H9 (cell line): ENCODE measurements around the gene SLC9B1. TPM values are rescaled to one million over a fixed set of nuclear protein-coding genes. Genes with fewer than 3 reads are reported as not detected.

Experiments
- DNase-seq: peaks from one replicate; pipeline ENCODE4 v3.0.0-alpha.2; 2017
- H2AFZ ChIP-seq: one replicate; pipeline ENCODE4 v1.6.1; 2013; ENCODE audit warnings: mild to moderate bottlenecking, low read length, control low read depth, moderate library complexity
- H2AK5ac ChIP-seq: 2 replicates; pipeline ENCODE4 v1.6.1; 2013; ENCODE audit warnings: low read length, control low read depth, mixed read lengths; ENCODE audit not compliant: insufficient read length
- H2BK120ac ChIP-seq: one replicate; pipeline ENCODE4 v1.6.1; 2013; ENCODE audit warnings: low read depth, mild to moderate bottlenecking, low read length, control low read depth, inconsistent platforms; ENCODE audit not compliant: poor library complexity, severe bottlenecking
- H2BK12ac ChIP-seq: 2 replicates; pipeline ENCODE4 v1.6.1; 2013; ENCODE audit warnings: low read length, control low read depth, mixed read lengths, low read depth; ENCODE audit not compliant: insufficient read length
- H2BK15ac ChIP-seq: 2 replicates; pipeline ENCODE4 v1.6.1; 2013; ENCODE audit warnings: low read depth, low read length, control low read depth
- H2BK20ac ChIP-seq: one replicate; pipeline ENCODE4 v1.6.1; 2013; ENCODE audit warnings: low read depth, mild to moderate bottlenecking, low read length, control low read depth, inconsistent platforms; ENCODE audit not compliant: poor library complexity, severe bottlenecking
- H2BK5ac ChIP-seq: 2 replicates; pipeline ENCODE4 v1.6.1; 2013; ENCODE audit warnings: low read length, control low read depth, mixed read lengths; ENCODE audit not compliant: insufficient read length
- H3K14ac ChIP-seq: 2 replicates; pipeline ENCODE4 v1.6.1; 2013; ENCODE audit warnings: low read length, control low read depth; ENCODE audit not compliant: insufficient read depth
- H3K18ac ChIP-seq: 2 replicates; pipeline ENCODE4 v1.6.1; 2013; ENCODE audit warnings: low read depth, mild to moderate bottlenecking, mixed read lengths, low read length, control low read depth; ENCODE audit not compliant: insufficient read length
- H3K23ac ChIP-seq: 2 replicates; pipeline ENCODE4 v1.6.1; 2013; ENCODE audit warnings: low read length, control low read depth, mixed read lengths, low read depth; ENCODE audit not compliant: insufficient read length
- H3K23me2 ChIP-seq: 2 replicates; pipeline ENCODE4 v1.6.1; 2013; ENCODE audit warnings: low read depth, mild to moderate bottlenecking, mixed read lengths, low read length, control low read depth; ENCODE audit not compliant: insufficient read length, poor library complexity, severe bottlenecking
- H3K27ac ChIP-seq: 2 replicates; pipeline ENCODE4 v1.5.1; 2013; ENCODE audit warnings: low read length, control low read depth, mixed read lengths, low read depth; ENCODE audit not compliant: insufficient read length
- H3K27me3 ChIP-seq: 2 replicates; pipeline ENCODE4 v1.6.1; 2013; ENCODE audit warnings: low read length, control low read depth, inconsistent platforms; ENCODE audit not compliant: insufficient read depth
- H3K4ac ChIP-seq: 2 replicates; pipeline ENCODE4 v1.6.1; 2013; ENCODE audit warnings: low read depth, mild to moderate bottlenecking, control low read depth, inconsistent platforms, low read length, moderate library complexity
- H3K4me1 ChIP-seq: 2 replicates; pipeline ENCODE4 v1.6.1; 2013; ENCODE audit warnings: low read length, control low read depth, inconsistent platforms; ENCODE audit not compliant: insufficient read depth
- H3K4me2 ChIP-seq: 2 replicates; pipeline ENCODE4 v1.6.1; 2013; ENCODE audit warnings: low read length, control low read depth, mixed read lengths; ENCODE audit not compliant: insufficient read length, insufficient read depth
- H3K56ac ChIP-seq: 2 replicates; pipeline ENCODE4 v1.6.1; 2013; ENCODE audit warnings: low read depth, mild to moderate bottlenecking, mixed read lengths, low read length, control low read depth; ENCODE audit not compliant: insufficient read length
- H3K79me1 ChIP-seq: 2 replicates; pipeline ENCODE4 v1.6.1; 2013; ENCODE audit warnings: low read depth, mild to moderate bottlenecking, moderate library complexity, low read length, control low read depth, inconsistent platforms; ENCODE audit not compliant: insufficient read depth, poor library complexity, severe bottlenecking
- H3K79me2 ChIP-seq: 2 replicates; pipeline ENCODE4 v1.6.1; 2013; ENCODE audit warnings: low read length, control low read depth, inconsistent platforms; ENCODE audit not compliant: insufficient read depth
- H3K9ac ChIP-seq: 2 replicates; pipeline ENCODE4 v1.6.1; 2013; ENCODE audit warnings: low read length, control low read depth, mixed read lengths; ENCODE audit not compliant: insufficient read length; ENCODE audit errors: extremely low read depth
- H3K9me3 ChIP-seq: one replicate; pipeline ENCODE4 v1.6.1; 2013; ENCODE audit warnings: low read depth, low read length, inconsistent platforms; ENCODE audit not compliant: control insufficient read depth
- H3T11ph ChIP-seq: one replicate; pipeline ENCODE4 v1.6.1; 2013; ENCODE audit warnings: mild to moderate bottlenecking, low read length, control low read depth, inconsistent platforms
- H4K20me1 ChIP-seq: one replicate; pipeline ENCODE4 v1.6.1; 2013; ENCODE audit not compliant: control insufficient read depth, insufficient read length, insufficient read depth
- H4K5ac ChIP-seq: 2 replicates; pipeline ENCODE4 v1.6.1; 2013; ENCODE audit warnings: low read depth, mild to moderate bottlenecking, mixed read lengths, low read length, control low read depth; ENCODE audit not compliant: insufficient read length
- H4K8ac ChIP-seq: replicated peaks from 2 replicates; pipeline ENCODE4 v1.6.1; 2013; ENCODE audit warnings: low read length, control low read depth, mixed read lengths, low read depth; ENCODE audit not compliant: insufficient read length
- H4K91ac ChIP-seq: 2 replicates; pipeline ENCODE4 v1.6.1; 2013; ENCODE audit warnings: low read depth, mild to moderate bottlenecking, moderate library complexity, mixed read lengths, low read length, control low read depth; ENCODE audit not compliant: insufficient read length
- H3K27ac Mint-ChIP-seq, 3 experiments: 2 replicates in 2 of 3; 3 replicates in 1 of 3; pipeline ENCODE4 v1.8.0; 2020 to 2021; ENCODE audit warnings: mixed read lengths in 3 of 3, mild to moderate bottlenecking in 1 of 3, moderate library complexity in 1 of 3
- H3K27me3 Mint-ChIP-seq: 2 replicates; pipeline ENCODE4 v1.8.0; 2021; ENCODE audit warnings: low read depth, mild to moderate bottlenecking, moderate library complexity, mixed read lengths
- H3K36me3 Mint-ChIP-seq, 3 experiments: 2 replicates in 2 of 3; 3 replicates in 1 of 3; pipeline ENCODE4 v1.8.0; 2020 to 2021; ENCODE audit warnings: low read depth in 3 of 3, mixed read lengths in 3 of 3; ENCODE audit not compliant: insufficient read depth in 1 of 3
- H3K4me1 Mint-ChIP-seq, 2 experiments: 2 replicates each; pipeline ENCODE4 v1.8.0; 2020; ENCODE audit warnings: mixed read lengths in 2 of 2
- H3K4me3 Mint-ChIP-seq, 2 experiments: 2 replicates in 1 of 2; 3 replicates in 1 of 2; pipeline ENCODE4 v1.8.0; 2020 to 2021; ENCODE audit warnings: mild to moderate bottlenecking in 2 of 2, mixed read lengths in 2 of 2, moderate library complexity in 1 of 2
- H3K9me3 Mint-ChIP-seq, 2 experiments: 2 replicates in 1 of 2; 3 replicates in 1 of 2; pipeline ENCODE4 v1.8.0; 2020; ENCODE audit warnings: mild to moderate bottlenecking in 2 of 2, mixed read lengths in 2 of 2, moderate library complexity in 1 of 2
- WGBS: extraction: QIAGEN DNeasy Blood & Tissue Kit; methylation state at CpG from one replicate; pipeline ENCODE4 v1.1.7; 2013; ENCODE audit warnings: missing lambda C conversion rate, low lambda C conversion rate, mixed read lengths; ENCODE audit not compliant: insufficient read length; ENCODE audit errors: extremely low coverage; 5-methylcytosine and 5-hydroxymethylcytosine counted together
- total RNA-seq: library from RNA; stranded (reverse); gene quantifications from 2 replicates; pipeline ENCODE4 v1.2.1, GENCODE V29; 2021
- TF ChIP-seq, protein P1 (sequence below): fragments of 200-600 bp; sonication (generic); conservative IDR thresholded peaks from 3 replicates; pipeline ENCODE4 v1.8.0; 2021; ENCODE audit warnings: antibody characterized with exemption, mild to moderate bottlenecking

The SLC9B1 gene
- total RNA-seq, 1 experiment from 2014 or later, result 0.59 TPM

GRCh38 chr4:103030791-103031190 lies 11.3 kb upstream of the SLC9B1 start:
- Histone ChIP-seq H3K4me2 (no peak overlapping the region), H3K27me3 (no peaks in the 10 kb centered on the region), H3K4me1 (no peaks in the 10 kb centered on the region), H2BK15ac (no peak overlapping the region), H3K79me1 (no peaks in the 10 kb centered on the region), H4K91ac (no peak overlapping the region), H3K9ac (no peak overlapping the region), H3K23me2 (no peaks in the 10 kb centered on the region), H3K79me2 (no peaks in the 10 kb centered on the region), H3K23ac (no peak overlapping the region), H3K27ac (no peak overlapping the region), H4K5ac (no peak overlapping the region), H2BK5ac (no peak overlapping the region), H2BK20ac (no peak overlapping the region), H3K9me3 (no peaks in the 10 kb centered on the region), H4K8ac (no peak overlapping the region), H2BK120ac (no peak overlapping the region), H3K56ac (no peak overlapping the region), H3K4ac (no peak overlapping the region), H4K20me1 (no peaks in the 10 kb centered on the region), H2BK12ac (no peak overlapping the region), H2AFZ (no peak overlapping the region), H3T11ph (no peak overlapping the region), H3K14ac (no peak overlapping the region), H3K18ac (no peak overlapping the region), H2AK5ac (no peak overlapping the region)
- no peak overlapping the region for H3K27ac Mint-ChIP-seq
- TF ChIP-seq, protein P1, sequence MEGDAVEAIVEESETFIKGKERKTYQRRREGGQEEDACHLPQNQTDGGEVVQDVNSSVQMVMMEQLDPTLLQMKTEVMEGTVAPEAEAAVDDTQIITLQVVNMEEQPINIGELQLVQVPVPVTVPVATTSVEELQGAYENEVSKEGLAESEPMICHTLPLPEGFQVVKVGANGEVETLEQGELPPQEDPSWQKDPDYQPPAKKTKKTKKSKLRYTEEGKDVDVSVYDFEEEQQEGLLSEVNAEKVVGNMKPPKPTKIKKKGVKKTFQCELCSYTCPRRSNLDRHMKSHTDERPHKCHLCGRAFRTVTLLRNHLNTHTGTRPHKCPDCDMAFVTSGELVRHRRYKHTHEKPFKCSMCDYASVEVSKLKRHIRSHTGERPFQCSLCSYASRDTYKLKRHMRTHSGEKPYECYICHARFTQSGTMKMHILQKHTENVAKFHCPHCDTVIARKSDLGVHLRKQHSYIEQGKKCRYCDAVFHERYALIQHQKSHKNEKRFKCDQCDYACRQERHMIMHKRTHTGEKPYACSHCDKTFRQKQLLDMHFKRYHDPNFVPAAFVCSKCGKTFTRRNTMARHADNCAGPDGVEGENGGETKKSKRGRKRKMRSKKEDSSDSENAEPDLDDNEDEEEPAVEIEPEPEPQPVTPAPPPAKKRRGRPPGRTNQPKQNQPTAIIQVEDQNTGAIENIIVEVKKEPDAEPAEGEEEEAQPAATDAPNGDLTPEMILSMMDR, result no peak
- no peaks in the 10 kb centered on the region for H3K9me3 Mint-ChIP-seq
- no peaks in the 10 kb centered on the region; the same call in 1 of the 2 replicates for H3K27me3 Mint-ChIP-seq
- no peak overlapping the region for H3K4me3 Mint-ChIP-seq
- no peaks in the 10 kb centered on the region for H3K4me1 Mint-ChIP-seq
- no CpG with 5 or more reads among the region's 3 CpGs for WGBS
- no peaks in the 10 kb centered on the region for H3K36me3 Mint-ChIP-seq
- DNase-seq, result no peak
